Upper lobe of left lung (tissue), 4 donors: Measurements from ENCODE around the gene SNTB2.

Experiments
- EP300 ChIP-seq, 4 donors: sonication (generic); formaldehyde crosslinking; IDR thresholded peaks; one replicate each; pipeline ENCODE4 v1.5.1; 2017; ENCODE audit warnings: antibody characterized with exemption in 4 of 4, control low read depth in 2 of 4
- POLR2A ChIP-seq, 4 donors: fragments of 450-650 bp; IDR thresholded peaks; one replicate each; pipeline ENCODE4 v1.5.1; 2016 to 2017; ENCODE audit warnings: antibody characterized with exemption in 4 of 4, mild to moderate bottlenecking in 2 of 4
- POLR2AphosphoS5 ChIP-seq, 2 donors: sonication (generic); formaldehyde crosslinking; IDR thresholded peaks; one replicate each; pipeline ENCODE4 v1.5.1; 2017; ENCODE audit warnings: antibody characterized with exemption in 2 of 2
- TF ChIP-seq, protein P1 (sequence below), 6 experiments: fragments of 450-650 bp in 4 of 6; fragments of 200-600 bp in 2 of 6; sonication (generic) in 2 of 6; IDR thresholded peaks; one replicate each; pipeline ENCODE4 v1.5.1; 2016 to 2019; ENCODE audit warnings: antibody characterized with exemption in 6 of 6

DNA sequence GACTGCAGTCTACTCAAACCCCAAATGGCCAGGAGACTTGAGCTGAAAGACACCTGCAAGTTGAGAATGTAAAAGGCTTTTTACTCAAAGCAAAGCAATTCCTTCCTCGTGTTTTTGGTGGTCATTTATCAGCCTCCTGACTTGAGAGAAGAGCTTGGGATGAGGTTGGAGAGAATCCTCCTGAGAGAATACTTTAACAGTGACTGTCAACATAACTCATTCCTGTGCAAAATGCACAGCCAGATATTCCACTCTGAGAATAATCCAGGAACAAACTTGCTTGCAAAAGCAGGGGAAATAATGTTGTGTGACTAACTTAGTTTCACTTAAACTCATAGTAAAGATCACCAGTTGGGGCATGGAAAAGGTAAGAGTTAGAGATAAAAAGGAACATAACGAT is 53.4 kb downstream of the SNTB2 start:
- no peak for TF ChIP-seq EP300 (IDR thresholded peaks at IDR 0.05)
- TF ChIP-seq POLR2A (IDR thresholded peaks at IDR 0.05) = no peak
- TF ChIP-seq, protein P1, sequence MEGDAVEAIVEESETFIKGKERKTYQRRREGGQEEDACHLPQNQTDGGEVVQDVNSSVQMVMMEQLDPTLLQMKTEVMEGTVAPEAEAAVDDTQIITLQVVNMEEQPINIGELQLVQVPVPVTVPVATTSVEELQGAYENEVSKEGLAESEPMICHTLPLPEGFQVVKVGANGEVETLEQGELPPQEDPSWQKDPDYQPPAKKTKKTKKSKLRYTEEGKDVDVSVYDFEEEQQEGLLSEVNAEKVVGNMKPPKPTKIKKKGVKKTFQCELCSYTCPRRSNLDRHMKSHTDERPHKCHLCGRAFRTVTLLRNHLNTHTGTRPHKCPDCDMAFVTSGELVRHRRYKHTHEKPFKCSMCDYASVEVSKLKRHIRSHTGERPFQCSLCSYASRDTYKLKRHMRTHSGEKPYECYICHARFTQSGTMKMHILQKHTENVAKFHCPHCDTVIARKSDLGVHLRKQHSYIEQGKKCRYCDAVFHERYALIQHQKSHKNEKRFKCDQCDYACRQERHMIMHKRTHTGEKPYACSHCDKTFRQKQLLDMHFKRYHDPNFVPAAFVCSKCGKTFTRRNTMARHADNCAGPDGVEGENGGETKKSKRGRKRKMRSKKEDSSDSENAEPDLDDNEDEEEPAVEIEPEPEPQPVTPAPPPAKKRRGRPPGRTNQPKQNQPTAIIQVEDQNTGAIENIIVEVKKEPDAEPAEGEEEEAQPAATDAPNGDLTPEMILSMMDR (IDR thresholded peaks at IDR 0.05) = no peak
- TF ChIP-seq POLR2AphosphoS5 (IDR thresholded peaks at IDR 0.05) = no peak
